Activated CD4-positive, alpha-beta memory T cell treated with anti-CD3 and anti-CD28 coated beads for 36 hours (primary cell): Measurements from ENCODE around the gene LRP1. TPM values are rescaled to one million over a fixed set of nuclear protein-coding genes. Genes with fewer than 3 reads are reported as not detected.

Experiments
- CTCF ChIA-PET: fragments of 350-600 bp; sonication (Branson Sonifier 250); formaldehyde crosslinking; loops from one replicate; lab custom pipeline; 2021; ENCODE audit warnings: antibody characterized with exemption, inconsistent platforms; lab: Charles Lee
- POLR2A ChIA-PET: fragments of 350-600 bp; sonication (Branson Sonifier 250); formaldehyde crosslinking; loops from one replicate; lab custom pipeline; 2021; ENCODE audit warnings: antibody characterized with exemption; lab: Charles Lee
- DNase-seq: peaks from one replicate; pipeline ENCODE4 v3.0.0-alpha.2; 2020
- H3K27ac Mint-ChIP-seq: one replicate; pipeline ENCODE4 v1.8.0; 2021; ENCODE audit warnings: mixed read lengths
- H3K27me3 Mint-ChIP-seq: one replicate; pipeline ENCODE4 v1.8.0; 2021; ENCODE audit warnings: mixed read lengths
- H3K36me3 Mint-ChIP-seq: one replicate; pipeline ENCODE4 v1.8.0; 2021; ENCODE audit warnings: mixed read lengths
- H3K4me1 Mint-ChIP-seq: one replicate; pipeline ENCODE4 v1.8.0; 2021; ENCODE audit warnings: low read depth, mixed read lengths
- H3K4me3 Mint-ChIP-seq: one replicate; pipeline ENCODE4 v1.8.0; 2021; ENCODE audit warnings: mild to moderate bottlenecking, mixed read lengths
- H3K9me3 Mint-ChIP-seq: one replicate; pipeline ENCODE4 v1.8.0; 2021; ENCODE audit warnings: mixed read lengths
- intact Hi-C: fragments of 100-400 bp; cut with micrococcal nuclease; formaldehyde crosslinking; loops from one replicate; pipeline ENCODE4 v1.15.1; 2023
- total RNA-seq, 2 experiments: library from RNA; stranded (reverse); gene quantifications; one replicate each; pipeline ENCODE4 v1.2.3, GENCODE V29; 2021

The LRP1 gene
- total RNA-seq, 2 experiments from 2014 or later = 1.4 TPM

GRCh38 chr12:57201631-57202030, 73.3 kb downstream of the LRP1 start:
- no peaks in the 10 kb centered on the region for H3K9me3 Mint-ChIP-seq
- H3K27ac Mint-ChIP-seq = no peak overlapping the region
- H3K27me3 Mint-ChIP-seq = no peaks in the 10 kb centered on the region
- intact Hi-C loops = no loop called here
- no peak for DNase-seq
- H3K4me3 Mint-ChIP-seq = no peak overlapping the region
- POLR2A ChIA-PET = no interaction called here
- H3K36me3 Mint-ChIP-seq = no peaks in the 10 kb centered on the region
- CTCF ChIA-PET = no interaction called here
- no peaks in the 10 kb centered on the region for H3K4me1 Mint-ChIP-seq

- Mint-ChIP-seq H3K27me3 (no peaks in the 10 kb centered on the region), H3K27ac (no peak overlapping the region), H3K36me3 (no peaks in the 10 kb centered on the region), H3K4me1 (no peaks in the 10 kb centered on the region), H3K9me3 (no peaks in the 10 kb centered on the region), H3K4me3 (no peak overlapping the region)
- ChIA-PET POLR2A (no interaction called here), CTCF (no interaction called here)
- no peak for DNase-seq
- intact Hi-C loops = no loop called here
These were observed 74.0 kb downstream of the LRP1 start for GRCh38 chr12:57202321-57202720.

GRCh38 chr12:57203201-57203600, 74.9 kb downstream of the LRP1 start:
- Mint-ChIP-seq H3K4me1 (no peaks in the 10 kb centered on the region), H3K27me3 (no peaks in the 10 kb centered on the region), H3K4me3 (no peak overlapping the region), H3K9me3 (no peaks in the 10 kb centered on the region), H3K27ac (no peak overlapping the region), H3K36me3 (no peaks in the 10 kb centered on the region)
- ChIA-PET CTCF (no interaction called here), POLR2A (no interaction called here)
- intact Hi-C loops = no loop called here
- DNase-seq = no peak

GRCh38 chr12:57203791-57204190, 75.5 kb downstream of the LRP1 start:
- no peaks in the 10 kb centered on the region for H3K36me3 Mint-ChIP-seq
- intact Hi-C loops = no loop called here
- H3K27me3 Mint-ChIP-seq = no peaks in the 10 kb centered on the region
- H3K4me1 Mint-ChIP-seq = no peaks in the 10 kb centered on the region
- no peaks in the 10 kb centered on the region for H3K9me3 Mint-ChIP-seq
- no peak overlapping the region for H3K27ac Mint-ChIP-seq
- CTCF ChIA-PET = no interaction called here
- no peak for DNase-seq
- POLR2A ChIA-PET = no interaction called here
- H3K4me3 Mint-ChIP-seq = no peak overlapping the region

- Mint-ChIP-seq H3K36me3 (no peaks in the 10 kb centered on the region), H3K4me3 (no peak overlapping the region), H3K27ac (no peak overlapping the region), H3K27me3 (no peaks in the 10 kb centered on the region), H3K9me3 (no peaks in the 10 kb centered on the region), H3K4me1 (no peaks in the 10 kb centered on the region)
- DNase-seq = no peak
- intact Hi-C loops = no loop called here
- CTCF ChIA-PET = no interaction called here
- POLR2A ChIA-PET = no interaction called here
These were observed 76.2 kb downstream of the LRP1 start for GRCh38 chr12:57204454-57204853.

- no peak overlapping the region for H3K4me3 Mint-ChIP-seq
- H3K27me3 Mint-ChIP-seq = no peaks in the 10 kb centered on the region
- intact Hi-C loops = no loop called here
- H3K9me3 Mint-ChIP-seq = no peaks in the 10 kb centered on the region
- ChIA-PET CTCF (interaction anchor here (1.2 kb wide), 1 partner anchor 38 kb away, joined by 5 read pairs; no protein-coding TSS in a partner anchor), POLR2A (interaction anchor here (0.5 kb wide), 1 partner anchor 665 kb away, joined by 3 read pairs; no protein-coding TSS in a partner anchor)
- DNase-seq = no peak
- H3K4me1 Mint-ChIP-seq = no peaks in the 10 kb centered on the region
- H3K27ac Mint-ChIP-seq = no peak overlapping the region
- no peaks in the 10 kb centered on the region for H3K36me3 Mint-ChIP-seq
These were observed 76.9 kb downstream of the LRP1 start for GRCh38 chr12:57205186-57205585.

- intact Hi-C loops = no loop called here
- ChIA-PET POLR2A (no interaction called here), CTCF (interaction anchor here (1.2 kb wide), 1 partner anchor 37 kb away, joined by 5 read pairs; no protein-coding TSS in a partner anchor)
- Mint-ChIP-seq H3K4me1 (no peaks in the 10 kb centered on the region), H3K9me3 (no peaks in the 10 kb centered on the region), H3K27me3 (no peaks in the 10 kb centered on the region), H3K4me3 (no peak overlapping the region), H3K27ac (no peak overlapping the region), H3K36me3 (no peaks in the 10 kb centered on the region)
- no peak for DNase-seq
These were observed 77.6 kb downstream of the LRP1 start for GRCh38 chr12:57205931-57206330.

- POLR2A ChIA-PET = no interaction called here
- H3K4me3 Mint-ChIP-seq = no peak overlapping the region
- H3K4me1 Mint-ChIP-seq = no peaks in the 10 kb centered on the region
- intact Hi-C loops = no loop called here
- CTCF ChIA-PET = interaction anchor here (1.1 to 2.0 kb wide), 2 partner anchors 35 kb away, joined by 6 read pairs; no protein-coding TSS in a partner anchor
- H3K9me3 Mint-ChIP-seq = no peaks in the 10 kb centered on the region
- no peaks in the 10 kb centered on the region for H3K36me3 Mint-ChIP-seq
- H3K27ac Mint-ChIP-seq = no peak overlapping the region
- no peak for DNase-seq
- H3K27me3 Mint-ChIP-seq = no peaks in the 10 kb centered on the region
These were observed 79.7 kb downstream of the LRP1 start for GRCh38 chr12:57207731-57208630.

- H3K36me3 Mint-ChIP-seq = no peaks in the 10 kb centered on the region
- H3K27ac Mint-ChIP-seq = no peak overlapping the region
- peaks cover 6% of the 10 kb centered on the region for H3K27me3 Mint-ChIP-seq
- ChIA-PET POLR2A (no interaction called here), CTCF (interaction anchor here (2.0 kb wide), 1 partner anchor 34 kb away, joined by 6 read pairs; no protein-coding TSS in a partner anchor)
- H3K4me3 Mint-ChIP-seq = no peak overlapping the region
- H3K4me1 Mint-ChIP-seq = peaks cover 6% of the 10 kb centered on the region
- intact Hi-C loops = no loop called here
- DNase-seq = no peak
- no peaks in the 10 kb centered on the region for H3K9me3 Mint-ChIP-seq
These were observed 80.5 kb downstream of the LRP1 start for GRCh38 chr12:57208631-57209282.

- CTCF ChIA-PET = interaction anchor here (2.0 kb wide), 1 partner anchor 33 kb away, joined by 6 read pairs; no protein-coding TSS in a partner anchor
- no peak for DNase-seq
- no peaks in the 10 kb centered on the region for H3K36me3 Mint-ChIP-seq
- H3K27me3 Mint-ChIP-seq = peaks cover 17% of the 10 kb centered on the region
- H3K27ac Mint-ChIP-seq = no peak overlapping the region
- intact Hi-C loops = no loop called here
- H3K9me3 Mint-ChIP-seq = no peaks in the 10 kb centered on the region
- H3K4me1 Mint-ChIP-seq = peaks cover 12% of the 10 kb centered on the region
- no peak overlapping the region for H3K4me3 Mint-ChIP-seq
- POLR2A ChIA-PET = no interaction called here
These were observed 81.6 kb downstream of the LRP1 start for GRCh38 chr12:57209916-57210315.

- intact Hi-C loops = no loop called here
- ChIA-PET POLR2A (no interaction called here), CTCF (interaction anchor here (9.7 kb wide), 1 partner anchor 32 kb away, joined by 447 read pairs; a partner anchor contains a TSS)
- H3K4me3 Mint-ChIP-seq = no peak overlapping the region
- H3K36me3 Mint-ChIP-seq = no peaks in the 10 kb centered on the region
- H3K27ac Mint-ChIP-seq = no peak overlapping the region
- H3K4me1 Mint-ChIP-seq = peaks cover 17% of the 10 kb centered on the region
- no peaks in the 10 kb centered on the region for H3K9me3 Mint-ChIP-seq
- DNase-seq = no peak
- H3K27me3 Mint-ChIP-seq = peaks cover 23% of the 10 kb centered on the region
These were observed 82.2 kb downstream of the LRP1 start for GRCh38 chr12:57210461-57210860.

GRCh38 chr12:57210926-57211692, 82.8 kb downstream of the LRP1 start:
- Mint-ChIP-seq H3K4me1 (peaks cover 23% of the 10 kb centered on the region), H3K4me3 (no peak overlapping the region), H3K27me3 (peaks cover 29% of the 10 kb centered on the region), H3K36me3 (no peaks in the 10 kb centered on the region), H3K27ac (no peak overlapping the region), H3K9me3 (no peaks in the 10 kb centered on the region)
- ChIA-PET CTCF (interaction anchor here (9.7 kb wide), 1 partner anchor 31 kb away, joined by 447 read pairs; a partner anchor contains a TSS), POLR2A (no interaction called here)
- no peak for DNase-seq
- intact Hi-C loops = no loop called here
